Lower lobe of right lung (tissue), 2 donors: Measurements from ENCODE around the gene SPARC. TPM values are rescaled to one million over a fixed set of nuclear protein-coding genes. Genes with fewer than 3 reads are reported as not detected.
A peak's percentile ranks its signal among the peaks of the same experiment; 100 is the strongest.

ENCODE experiments used
- ATAC-seq, 2 donors: fragments of 200-7000 bp; cut with Tn5 transposase; one replicate each; pipeline ENCODE4 v1.9.1; 2020 to 2022; ENCODE audit warnings: mild to moderate bottlenecking in 2 of 2, moderate library complexity in 2 of 2
- DNase-seq: peaks from one replicate; pipeline ENCODE4 v3.0.0-alpha.2; 2020
- H3K27ac ChIP-seq: fragments of 200-600 bp; one replicate; pipeline ENCODE4 v1.8.0; 2022
- H3K27me3 ChIP-seq: fragments of 200-600 bp; one replicate; pipeline ENCODE4 v1.8.0; 2022; ENCODE audit warnings: low read depth
- H3K36me3 ChIP-seq: fragments of 200-600 bp; one replicate; pipeline ENCODE4 v1.8.0; 2022; ENCODE audit warnings: mild to moderate bottlenecking
- H3K4me1 ChIP-seq: fragments of 200-600 bp; one replicate; pipeline ENCODE4 v1.8.0; 2022
- H3K4me3 ChIP-seq: fragments of 200-600 bp; one replicate; pipeline ENCODE4 v1.8.0; 2022; ENCODE audit warnings: mild to moderate bottlenecking
- H3K9me3 ChIP-seq: fragments of 200-600 bp; one replicate; pipeline ENCODE4 v1.8.0; 2022
- CTCF ChIP-seq: fragments of 200-600 bp; IDR thresholded peaks from one replicate; pipeline ENCODE4 v1.8.0; 2022; ENCODE audit warnings: antibody characterized with exemption, mild to moderate bottlenecking
- intact Hi-C: fragments of 100-400 bp; cut with DNase I; formaldehyde crosslinking; loops from one replicate; pipeline ENCODE4 v1.11.0; 2022
- total RNA-seq: library from RNA; stranded (reverse); fragmentation: NEBNext Ultra II Directional; extraction: Animal tissue kit (Norgen Biotek cat#: 25700); gene quantifications from one replicate; pipeline ENCODE4 v1.2.1, GENCODE V29; 2021
- donor health status: DM: no; HTN: yes; CAD: no; lungs with severe emphysema.

The SPARC gene
- total RNA-seq, 1 donor from 2014 or later, result 904 TPM

DNA sequence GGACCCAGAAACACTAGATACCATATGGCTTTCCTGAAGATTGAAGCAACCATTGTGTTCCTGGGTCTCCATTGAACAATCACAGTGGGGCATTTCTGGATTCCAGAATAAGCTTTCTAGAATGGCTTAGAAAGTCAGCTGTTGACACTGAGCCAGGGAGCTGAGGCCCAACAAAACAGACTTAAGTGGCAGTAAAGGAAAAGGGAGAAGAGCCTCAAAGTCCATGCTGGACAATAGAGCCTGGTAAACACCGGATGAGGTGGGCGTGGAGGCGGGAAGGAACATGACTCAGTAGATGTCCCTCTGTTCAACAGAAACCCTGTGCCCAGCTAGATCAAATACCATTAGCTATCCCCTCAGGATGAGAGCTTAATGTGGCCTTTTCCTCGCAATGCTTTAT is 14.8 kb downstream of the SPARC start:
- H3K9me3 ChIP-seq, result no peaks in the 10 kb centered on the region
- H3K27me3 ChIP-seq, result no peaks in the 10 kb centered on the region
- H3K4me1 ChIP-seq, result peaks cover 95% of the 10 kb centered on the region
- no peak for DNase-seq
- no peak for TF ChIP-seq CTCF
- intact Hi-C loops, result no loop called here
- H3K4me3 ChIP-seq, result no peak overlapping the region
- ATAC-seq, result peak; percentile 54 to 57
- H3K36me3 ChIP-seq, result peaks cover 82% of the 10 kb centered on the region
- peak overlapping the region; percentile 87 for H3K27ac ChIP-seq

DNA sequence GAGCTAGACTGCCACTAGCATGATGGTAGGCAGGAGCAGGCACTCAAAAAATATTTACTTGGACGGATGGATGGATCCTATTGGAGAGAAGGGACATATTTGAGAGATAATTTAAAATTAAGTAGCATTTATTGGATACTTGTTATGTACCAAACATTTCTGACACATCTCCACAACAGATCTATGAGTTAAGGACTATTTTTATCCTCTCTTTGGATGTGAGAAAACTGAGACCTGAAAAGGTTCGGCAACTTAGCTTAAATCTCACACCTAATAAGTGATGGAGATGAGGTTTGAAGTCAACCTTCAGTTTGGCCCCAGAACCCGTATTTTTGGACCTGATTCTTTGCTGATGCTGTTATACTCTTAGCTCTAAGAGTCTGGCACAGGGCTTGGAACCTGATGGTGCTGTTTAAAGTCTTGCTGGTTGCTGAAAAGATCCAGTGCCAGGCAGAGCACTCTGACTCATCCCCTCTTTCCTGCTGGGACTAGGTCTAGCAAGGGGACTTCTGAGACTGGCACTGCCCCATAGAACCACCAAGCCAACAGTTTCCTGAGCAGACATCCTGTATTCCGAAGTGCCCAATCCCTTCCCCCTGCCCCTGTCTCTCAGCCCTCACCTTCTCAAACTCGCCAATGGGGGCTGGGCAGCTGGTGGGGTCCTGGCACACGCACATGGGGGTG is 15.6 kb downstream of the SPARC start:
- peaks cover 95% of the 10 kb centered on the region for H3K4me1 ChIP-seq
- ATAC-seq, result peak in 1 of 2 donors; percentile 27
- no peak overlapping the region for H3K4me3 ChIP-seq
- no peaks in the 10 kb centered on the region for H3K27me3 ChIP-seq
- no peak for TF ChIP-seq CTCF
- peaks cover 91% of the 10 kb centered on the region for H3K36me3 ChIP-seq
- H3K27ac ChIP-seq, result peak overlapping the region; percentile 87
- DNase-seq, result no peak
- no peaks in the 10 kb centered on the region for H3K9me3 ChIP-seq
- intact Hi-C loops, result no loop called here

GRCh38 chr5:151670083-151670686 is 16.5 kb downstream of the SPARC start:
- no peak for DNase-seq
- no peaks in the 10 kb centered on the region for H3K9me3 ChIP-seq
- H3K36me3 ChIP-seq, result peaks cover 96% of the 10 kb centered on the region
- peak overlapping the region; percentile 87 for H3K27ac ChIP-seq
- intact Hi-C loops, result no loop called here
- TF ChIP-seq CTCF, result no peak
- H3K4me3 ChIP-seq, result no peak overlapping the region
- ATAC-seq, result no peak
- H3K4me1 ChIP-seq, result peaks cover 95% of the 10 kb centered on the region
- H3K27me3 ChIP-seq, result no peaks in the 10 kb centered on the region

- no peak overlapping the region for H3K4me3 ChIP-seq
- no peaks in the 10 kb centered on the region for H3K9me3 ChIP-seq
- H3K4me1 ChIP-seq, result peaks cover 93% of the 10 kb centered on the region
- TF ChIP-seq CTCF, result no peak
- peaks cover 98% of the 10 kb centered on the region for H3K36me3 ChIP-seq
- DNase-seq, result no peak
- peak overlapping the region; percentile 48 for H3K27ac ChIP-seq
- H3K27me3 ChIP-seq, result no peaks in the 10 kb centered on the region
- intact Hi-C loops, result no loop called here
- no peak for ATAC-seq
These were observed 19.6 kb downstream of the SPARC start for GRCh38 chr5:151667083-151667482.

DNA sequence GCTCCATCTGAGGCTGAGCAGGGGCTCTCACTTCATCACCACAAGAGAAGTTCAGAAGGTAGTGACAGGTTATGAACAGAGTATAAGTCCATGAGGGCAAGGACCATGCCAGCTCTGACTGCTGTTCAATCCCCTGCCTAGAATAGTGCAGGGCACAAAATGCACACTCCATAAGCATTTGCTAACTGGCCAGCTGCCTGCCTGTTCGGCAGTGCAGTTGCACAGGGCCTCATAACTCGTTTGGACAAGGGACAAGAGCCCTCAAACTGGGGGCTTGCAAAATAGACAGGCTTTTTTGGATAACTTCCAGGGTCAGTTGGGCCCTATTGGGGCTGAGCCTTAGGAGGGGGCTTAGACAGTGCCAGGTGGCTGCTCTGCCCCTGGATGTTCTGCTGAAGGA is 21.1 kb downstream of the SPARC start:
- intact Hi-C loops, result no loop called here
- ATAC-seq (no peak), DNase-seq (no peak)
- peaks cover 78% of the 10 kb centered on the region for H3K4me1 ChIP-seq
- H3K9me3 ChIP-seq, result no peaks in the 10 kb centered on the region
- TF ChIP-seq CTCF, result no peak
- no peaks in the 10 kb centered on the region for H3K27me3 ChIP-seq
- H3K27ac ChIP-seq, result peak overlapping the region; percentile 77
- peaks cover 91% of the 10 kb centered on the region for H3K36me3 ChIP-seq
- no peak overlapping the region for H3K4me3 ChIP-seq
